Psoas muscle (tissue), 8 donors: ENCODE data around the gene TOGARAM1. TPM values are rescaled to one million over a fixed set of nuclear protein-coding genes. Genes with fewer than 3 reads are reported as not detected.

Source experiments
- ATAC-seq, 4 donors: fragments of 200-7000 bp; cut with Tn5 transposase; one replicate each; pipeline ENCODE4 v1.9.1; 2020; ENCODE audit warnings: moderate library complexity in 3 of 4, mild to moderate bottlenecking in 2 of 4
- DNase-seq, 2 donors: peaks; one replicate each; pipeline ENCODE4 v3.0.0-alpha.2; 2020
- H3K27ac ChIP-seq: fragments of 200-600 bp; one replicate; pipeline ENCODE4 v1.8.0; 2022
- H3K27me3 ChIP-seq, 3 donors: fragments of 200-600 bp in 1 of 3; one replicate each; pipeline versions ENCODE4 v1.6.1 to v1.8.0; 2013 to 2022; ENCODE audit warnings: low read length in 2 of 3, mild to moderate bottlenecking in 2 of 3, moderate library complexity in 1 of 3; ENCODE audit not compliant: insufficient read depth in 3 of 3
- H3K36me3 ChIP-seq, 2 donors: fragments of 200-600 bp in 1 of 2; one replicate each; pipeline versions ENCODE4 v1.6.1 to v1.8.0; 2013 to 2022; ENCODE audit warnings: low read depth in 1 of 2, mild to moderate bottlenecking in 1 of 2, moderate library complexity in 1 of 2; ENCODE audit not compliant: insufficient read depth in 1 of 2
- H3K4me1 ChIP-seq: fragments of 200-600 bp; one replicate; pipeline ENCODE4 v1.8.0; 2022
- H3K4me3 ChIP-seq: fragments of 200-600 bp; one replicate; pipeline ENCODE4 v1.8.0; 2022; ENCODE audit warnings: mild to moderate bottlenecking
- H3K9me3 ChIP-seq: fragments of 200-600 bp; one replicate; pipeline ENCODE4 v1.8.0; 2022
- CTCF ChIP-seq: fragments of 200-600 bp; IDR thresholded peaks from one replicate; pipeline ENCODE4 v1.8.0; 2022; ENCODE audit warnings: antibody characterized with exemption
- WGBS, 3 donors: extraction: QIAGEN DNeasy Blood & Tissue Kit; methylation state at CpG; one replicate each; pipeline versions ENCODE4 v1.1.6 to v1.1.7; 2013; 5-methylcytosine and 5-hydroxymethylcytosine counted together
- intact Hi-C, 2 donors: fragments of 100-400 bp; cut with DNase I; formaldehyde crosslinking; loops; one replicate each; pipeline versions ENCODE4 v1.11.0 to v1.14.2; 2022
- polyA plus RNA-seq, 3 donors: library from polyadenylated mRNA; stranded (reverse); fragments of 200-250 nt; gene quantifications; one replicate each; pipeline ENCODE4 v1.2.3, GENCODE V29; 2013
- total RNA-seq, 4 donors: library from RNA; stranded (reverse); fragmentation: NEBNext Ultra II Directional in 2 of 4; extraction: Animal tissue kit (Norgen Biotek cat#: 25700) in 2 of 4; gene quantifications; one replicate each; pipeline versions ENCODE4 v1.2.1 to v1.2.4, GENCODE V29; 2021 to 2023
- donor health status: healthy with polysubstance abuse.
- donor health status: DM: no; HTN: no; CAD: no; lungs with moderate emphysema.
- donor health status: Bipolar disorder and iron deficiency.
- donor health status: healthy.
- donor health status: DM: yes; HTN: yes; CAD: no.
- donor health status: DM: no; HTN: no; CAD: no.
- donor health status: DM: no; HTN: no; CAD: no.
- donor health status: DM: yes; HTN: yes; CAD: no.

The TOGARAM1 gene
- total and polyA plus RNA-seq, 7 donors: 5.1 to 16.0 (median 9.1) TPM

- no peak overlapping the region for H3K27ac ChIP-seq
- H3K9me3 ChIP-seq: no peaks in the 10 kb centered on the region
- no peak for ATAC-seq
- intact Hi-C loops: no loop called here
- H3K36me3 ChIP-seq: no peaks in the 10 kb centered on the region
- no peak for DNase-seq
- no peaks in the 10 kb centered on the region for H3K27me3 ChIP-seq
- no peak for TF ChIP-seq CTCF
- no peak overlapping the region for H3K4me3 ChIP-seq
- peaks cover 7% of the 10 kb centered on the region for H3K4me1 ChIP-seq
Measured at GRCh38 chr14:45060551-45060950, 98.6 kb downstream of the TOGARAM1 start.

- Histone ChIP-seq H3K4me3 (peak overlapping the region; percentile 48), H3K27ac (peak overlapping the region; percentile 83)
- no peak for TF ChIP-seq CTCF
Measured at GRCh38 chr14:45065540-45065939, 103.5 kb downstream of the TOGARAM1 start.

GRCh38 chr14:45065956-45066355 lies 104.0 kb downstream of the TOGARAM1 start:
- H3K27ac ChIP-seq: peak overlapping the region; percentile 83
- TF ChIP-seq CTCF: no peak
- peaks cover 0 to 10% of the 10 kb centered on the region in 2 donors for H3K36me3 ChIP-seq
- DNase-seq (no peak), ATAC-seq (peak; percentile 67 to 72 (median 72))
- H3K4me3 ChIP-seq: peak overlapping the region; percentile 48
- H3K9me3 ChIP-seq: no peaks in the 10 kb centered on the region
- peaks cover 20% of the 10 kb centered on the region for H3K4me1 ChIP-seq
- intact Hi-C loops: no loop called here
- WGBS, 3 donors: 42 to 50% (median 47%) methylated on average over 2 of the region's 2 CpGs
- no peaks in the 10 kb centered on the region for H3K27me3 ChIP-seq

More at GRCh38 chr14:45065540-45065939, 103.5 kb downstream of the TOGARAM1 start:
- H3K9me3 ChIP-seq: no peaks in the 10 kb centered on the region
- peaks cover 0 to 10% of the 10 kb centered on the region in 2 donors for H3K36me3 ChIP-seq
- peaks cover 20% of the 10 kb centered on the region for H3K4me1 ChIP-seq
- ATAC-seq: peak; percentile 72 to 92 (median 81)
- no peak for DNase-seq
- intact Hi-C loops: no loop called here
- H3K27me3 ChIP-seq: no peaks in the 10 kb centered on the region
- 25 to 37% (median 35%) methylated on average over 3 of the region's 3 CpGs for WGBS, 3 donors

GRCh38 chr14:45066667-45067066 lies 104.7 kb downstream of the TOGARAM1 start:
- intact Hi-C loops: no loop called here

More at GRCh38 chr14:45066667-45067066, 104.7 kb downstream of the TOGARAM1 start:
- peak overlapping the region; percentile 83 for H3K27ac ChIP-seq
- 85 to 96% (median 89%) methylated on average over 3 of the region's 3 CpGs for WGBS, 3 donors
- ATAC-seq (no peak), DNase-seq (no peak)
- H3K4me3 ChIP-seq: peak overlapping the region; percentile 48
- no peak for TF ChIP-seq CTCF
- H3K36me3 ChIP-seq: peaks cover 0 to 10% of the 10 kb centered on the region in 2 donors
- no peaks in the 10 kb centered on the region for H3K27me3 ChIP-seq
- peaks cover 20% of the 10 kb centered on the region for H3K4me1 ChIP-seq
- H3K9me3 ChIP-seq: no peaks in the 10 kb centered on the region
